Upper lobe of left lung (tissue), 6 donors: Measurements from ENCODE around the gene TIGD2. TPM values are rescaled to one million over a fixed set of nuclear protein-coding genes. Genes with fewer than 3 reads are reported as not detected.
A peak's percentile ranks its signal among the peaks of the same experiment; 100 is the strongest.

ENCODE experiments used
- ATAC-seq, 2 donors: fragments of 200-7000 bp; cut with Tn5 transposase; one replicate each; pipeline ENCODE4 v1.9.1; 2022; ENCODE audit warnings: mild to moderate bottlenecking in 2 of 2, moderate library complexity in 2 of 2; ENCODE audit not compliant: low FRiP score in 2 of 2
- DNase-seq, 2 donors: peaks; one replicate each; pipeline ENCODE4 v3.0.0-alpha.2; 2019 to 2020
- H3K27ac ChIP-seq, 4 donors: fragments of 200-600 bp; sonication (generic); one replicate each; pipeline ENCODE4 v1.5.1; 2016 to 2019
- H3K27me3 ChIP-seq, 4 donors: fragments of 200-600 bp; sonication (generic); one replicate each; pipeline ENCODE4 v1.5.1; 2017 to 2019
- H3K36me3 ChIP-seq, 4 donors: fragments of 200-600 bp; sonication (generic); one replicate each; pipeline ENCODE4 v1.5.1; 2016 to 2019
- H3K4me1 ChIP-seq, 4 donors: fragments of 200-600 bp; sonication (generic); one replicate each; pipeline ENCODE4 v1.5.1; 2018 to 2019
- H3K4me3 ChIP-seq, 4 donors: fragments of 200-600 bp; sonication (generic); one replicate each; pipeline ENCODE4 v1.5.1; 2017 to 2019; ENCODE audit warnings: mild to moderate bottlenecking in 2 of 4, moderate library complexity in 1 of 4
- H3K9me3 ChIP-seq, 4 donors: fragments of 200-600 bp; sonication (generic); one replicate each; pipeline ENCODE4 v1.5.1; 2018 to 2019
- EP300 ChIP-seq, 4 donors: sonication (generic); formaldehyde crosslinking; IDR thresholded peaks; one replicate each; pipeline ENCODE4 v1.5.1; 2017; ENCODE audit warnings: antibody characterized with exemption in 4 of 4, control low read depth in 2 of 4
- POLR2A ChIP-seq, 4 donors: fragments of 450-650 bp; IDR thresholded peaks; one replicate each; pipeline ENCODE4 v1.5.1; 2016 to 2017; ENCODE audit warnings: antibody characterized with exemption in 4 of 4, mild to moderate bottlenecking in 2 of 4
- POLR2AphosphoS5 ChIP-seq, 2 donors: sonication (generic); formaldehyde crosslinking; IDR thresholded peaks; one replicate each; pipeline ENCODE4 v1.5.1; 2017; ENCODE audit warnings: antibody characterized with exemption in 2 of 2
- WGBS, 2 donors: methylation state at CpG; one replicate each; pipeline ENCODE4 v1.1.5; 2017 to 2018; 5-methylcytosine and 5-hydroxymethylcytosine counted together
- total RNA-seq, 6 donors: library from RNA; depleted of rRNA in 4 of 6; stranded (reverse); fragments of >200 nt in 4 of 6; gene quantifications; one replicate each; pipeline versions ENCODE4 v1.1.0 to v1.2.1, GENCODE V29; 2016 to 2021
- TF ChIP-seq, protein P1 (sequence below), 6 experiments: fragments of 450-650 bp in 4 of 6; fragments of 200-600 bp in 2 of 6; sonication (generic) in 2 of 6; IDR thresholded peaks; one replicate each; pipeline ENCODE4 v1.5.1; 2016 to 2019; ENCODE audit warnings: antibody characterized with exemption in 6 of 6
- donor health status: DM: no; HTN: no; CAD: no; lungs with moderate emphysema.
- donor health status: DM: no; HTN: yes; CAD: no; lungs with severe emphysema.

The TIGD2 gene
- total RNA-seq, 6 donors from 2014 or later: 2.6 to 10.5 (median 5.7) TPM

DNA sequence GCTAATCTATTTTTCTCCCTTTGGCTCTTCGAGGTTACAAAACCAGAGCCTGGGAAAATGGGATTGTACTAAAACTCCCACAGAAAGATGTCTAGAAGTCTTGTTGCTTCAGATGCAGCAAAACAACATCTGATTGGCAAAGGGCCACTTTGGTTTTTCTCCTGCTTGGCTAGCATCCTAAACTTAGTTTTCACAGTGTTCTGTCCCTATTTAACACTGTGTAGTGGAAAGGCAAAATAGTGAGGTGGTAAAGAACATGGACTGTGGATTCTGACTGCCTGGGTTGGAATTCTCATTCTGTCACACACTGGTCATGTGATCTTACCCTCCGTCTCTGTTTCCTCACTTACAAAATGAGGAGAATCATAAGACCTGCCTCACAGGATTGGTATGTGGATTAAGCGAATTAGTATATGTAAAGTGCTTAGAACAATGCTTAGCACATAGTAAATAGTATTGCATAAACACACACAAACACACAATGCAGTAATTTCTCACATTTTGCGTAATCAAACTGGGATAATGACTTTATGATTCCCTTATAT lies 23.5 kb downstream of the TIGD2 start:
- no peak overlapping the region for H3K4me3 ChIP-seq
- ATAC-seq: peak in 1 of 2 donors; percentile 29
- 62 to 70% methylated on average over 4 of the region's 4 CpGs for WGBS, 2 donors
- no peaks in the 10 kb centered on the region for H3K9me3 ChIP-seq
- H3K27me3 ChIP-seq: no peaks in the 10 kb centered on the region
- TF ChIP-seq, protein P1, sequence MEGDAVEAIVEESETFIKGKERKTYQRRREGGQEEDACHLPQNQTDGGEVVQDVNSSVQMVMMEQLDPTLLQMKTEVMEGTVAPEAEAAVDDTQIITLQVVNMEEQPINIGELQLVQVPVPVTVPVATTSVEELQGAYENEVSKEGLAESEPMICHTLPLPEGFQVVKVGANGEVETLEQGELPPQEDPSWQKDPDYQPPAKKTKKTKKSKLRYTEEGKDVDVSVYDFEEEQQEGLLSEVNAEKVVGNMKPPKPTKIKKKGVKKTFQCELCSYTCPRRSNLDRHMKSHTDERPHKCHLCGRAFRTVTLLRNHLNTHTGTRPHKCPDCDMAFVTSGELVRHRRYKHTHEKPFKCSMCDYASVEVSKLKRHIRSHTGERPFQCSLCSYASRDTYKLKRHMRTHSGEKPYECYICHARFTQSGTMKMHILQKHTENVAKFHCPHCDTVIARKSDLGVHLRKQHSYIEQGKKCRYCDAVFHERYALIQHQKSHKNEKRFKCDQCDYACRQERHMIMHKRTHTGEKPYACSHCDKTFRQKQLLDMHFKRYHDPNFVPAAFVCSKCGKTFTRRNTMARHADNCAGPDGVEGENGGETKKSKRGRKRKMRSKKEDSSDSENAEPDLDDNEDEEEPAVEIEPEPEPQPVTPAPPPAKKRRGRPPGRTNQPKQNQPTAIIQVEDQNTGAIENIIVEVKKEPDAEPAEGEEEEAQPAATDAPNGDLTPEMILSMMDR (IDR thresholded peaks at IDR 0.05): no peak
- TF ChIP-seq POLR2A (IDR thresholded peaks at IDR 0.05): no peak
- TF ChIP-seq POLR2AphosphoS5 (IDR thresholded peaks at IDR 0.05): no peak
- TF ChIP-seq EP300 (IDR thresholded peaks at IDR 0.05): no peak
- H3K4me1 ChIP-seq: no peaks in the 10 kb centered on the region
- H3K27ac ChIP-seq: no peak overlapping the region
- H3K36me3 ChIP-seq: no peaks in the 10 kb centered on the region
- no peak for DNase-seq

DNA sequence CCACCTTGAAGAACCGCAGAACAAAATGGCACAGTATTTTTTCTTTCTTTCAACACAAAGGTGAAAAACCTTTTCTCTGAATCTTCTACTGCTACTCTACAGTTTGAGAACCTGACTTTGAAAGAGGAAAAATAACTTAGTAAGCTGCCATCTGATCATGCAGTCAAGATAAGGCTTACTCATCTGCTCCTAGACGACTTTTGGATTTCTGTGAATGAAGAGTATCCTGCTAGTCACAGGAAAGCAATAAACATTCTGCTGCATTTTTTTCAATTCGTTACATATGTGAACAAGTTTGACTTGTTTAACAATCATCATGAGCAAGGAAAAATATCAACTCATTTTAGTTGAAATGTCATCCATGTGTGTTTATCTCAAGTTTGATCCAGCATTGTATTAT lies 25.2 kb downstream of the TIGD2 start:
- Histone ChIP-seq H3K27me3 (no peaks in the 10 kb centered on the region), H3K36me3 (no peaks in the 10 kb centered on the region), H3K4me3 (no peak overlapping the region), H3K27ac (no peak overlapping the region), H3K9me3 (no peaks in the 10 kb centered on the region), H3K4me1 (no peaks in the 10 kb centered on the region)
- 61 to 71% methylated on average over 3 of the region's 3 CpGs for WGBS, 2 donors
- ATAC-seq (no peak), DNase-seq (no peak)
- TF ChIP-seq EP300 (IDR thresholded peaks at IDR 0.05): no peak
- no peak for TF ChIP-seq POLR2A (IDR thresholded peaks at IDR 0.05)
- TF ChIP-seq, protein P1 (IDR thresholded peaks at IDR 0.05): no peak
- TF ChIP-seq POLR2AphosphoS5 (IDR thresholded peaks at IDR 0.05): no peak

DNA sequence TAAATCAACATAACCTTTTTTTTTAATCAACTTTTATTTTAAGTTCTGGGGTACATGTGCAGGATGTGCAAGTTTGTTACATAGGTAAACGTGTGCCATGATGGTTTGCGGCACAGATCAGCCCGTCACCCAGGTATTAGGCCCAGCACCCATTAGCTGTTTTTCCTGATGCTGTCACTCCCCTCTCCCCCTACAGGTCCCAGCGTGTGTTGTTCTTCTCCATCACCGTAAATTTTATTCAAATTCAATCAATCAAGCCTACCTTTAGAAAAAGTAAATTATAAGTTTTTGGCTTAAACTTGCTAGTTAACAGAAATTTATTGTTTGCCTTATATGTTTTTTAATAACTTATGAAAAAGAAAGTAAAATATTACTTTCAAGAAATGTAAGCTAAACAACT lies 25.9 kb downstream of the TIGD2 start:
- Histone ChIP-seq H3K4me3 (no peak overlapping the region), H3K36me3 (no peaks in the 10 kb centered on the region), H3K27ac (no peak overlapping the region), H3K9me3 (no peaks in the 10 kb centered on the region), H3K4me1 (no peaks in the 10 kb centered on the region), H3K27me3 (no peaks in the 10 kb centered on the region)
- DNase-seq (no peak), ATAC-seq (no peak)
- WGBS, 2 donors: 96% methylated on average over 5 of the region's 5 CpGs
- TF ChIP-seq, protein P1 (IDR thresholded peaks at IDR 0.05): no peak
- TF ChIP-seq EP300 (IDR thresholded peaks at IDR 0.05) (no peak), POLR2AphosphoS5 (IDR thresholded peaks at IDR 0.05) (no peak), POLR2A (IDR thresholded peaks at IDR 0.05) (no peak)

DNA sequence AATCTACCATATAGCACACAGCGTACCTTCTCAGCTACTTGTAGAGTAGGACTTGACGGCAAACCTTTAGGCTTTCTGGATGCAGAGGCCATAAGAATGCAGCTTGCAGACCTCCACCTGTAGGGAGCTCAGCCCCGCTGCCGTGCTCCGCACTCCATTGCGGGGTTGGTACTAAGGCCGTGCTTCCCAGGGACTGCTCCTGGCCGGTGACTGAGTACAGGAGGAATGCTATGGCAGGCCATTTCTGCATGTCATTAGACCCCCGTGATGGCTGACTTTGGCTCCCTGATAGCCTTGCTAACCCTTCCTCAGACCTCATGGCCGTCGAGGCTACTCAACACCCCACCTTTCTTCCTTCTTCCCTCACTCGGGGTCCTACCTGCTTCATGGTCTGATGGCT lies 26.4 kb downstream of the TIGD2 start:
- no peak for TF ChIP-seq EP300 (IDR thresholded peaks at IDR 0.05)
- TF ChIP-seq, protein P1 (IDR thresholded peaks at IDR 0.05): no peak
- TF ChIP-seq POLR2A (IDR thresholded peaks at IDR 0.05): no peak
- no peak for TF ChIP-seq POLR2AphosphoS5 (IDR thresholded peaks at IDR 0.05)
- H3K27ac ChIP-seq: no peak overlapping the region
- WGBS, 2 donors: 85 to 90% methylated on average over 12 of the region's 12 CpGs
- no peaks in the 10 kb centered on the region for H3K4me1 ChIP-seq
- H3K4me3 ChIP-seq: no peak overlapping the region
- DNase-seq (peak in 1 of 2 donors; percentile 50), ATAC-seq (no peak)
- no peaks in the 10 kb centered on the region for H3K36me3 ChIP-seq
- no peaks in the 10 kb centered on the region for H3K27me3 ChIP-seq
- no peaks in the 10 kb centered on the region for H3K9me3 ChIP-seq

DNA sequence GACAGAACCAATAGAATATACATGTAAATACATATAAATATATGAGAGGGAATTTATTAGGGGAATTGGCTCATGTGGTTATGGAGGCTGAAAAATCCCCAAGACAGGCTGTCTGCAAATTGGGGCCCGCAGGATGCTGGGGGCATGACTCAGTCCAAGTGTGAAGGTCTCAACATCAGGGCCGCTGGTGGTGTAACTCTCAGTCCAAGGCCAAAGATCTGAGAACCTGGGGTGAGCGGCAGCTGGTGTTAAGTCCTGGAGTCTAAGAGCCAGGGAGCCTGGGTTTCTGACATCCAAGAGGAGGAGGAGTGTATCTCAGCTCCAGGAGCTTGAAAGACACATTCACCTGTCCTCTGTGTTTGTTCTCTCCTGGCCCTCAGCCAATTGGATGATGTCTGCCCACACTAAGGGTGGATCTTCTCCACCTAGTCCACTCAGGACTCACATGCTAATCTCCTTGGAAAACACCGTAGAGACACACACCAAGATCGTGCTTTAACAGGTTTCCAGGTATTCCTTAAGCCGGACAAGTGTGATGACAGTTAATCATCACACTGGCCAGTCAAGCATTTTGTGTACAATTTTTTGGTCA lies 28.9 kb downstream of the TIGD2 start:
- no peak overlapping the region for H3K4me3 ChIP-seq
- TF ChIP-seq, protein P1 (IDR thresholded peaks at IDR 0.05): no peak
- TF ChIP-seq POLR2A (IDR thresholded peaks at IDR 0.05) (no peak), EP300 (IDR thresholded peaks at IDR 0.05) (no peak), POLR2AphosphoS5 (IDR thresholded peaks at IDR 0.05) (no peak)
- no peaks in the 10 kb centered on the region for H3K9me3 ChIP-seq
- H3K36me3 ChIP-seq: no peaks in the 10 kb centered on the region
- H3K4me1 ChIP-seq: no peaks in the 10 kb centered on the region
- no peaks in the 10 kb centered on the region for H3K27me3 ChIP-seq
- no peak overlapping the region for H3K27ac ChIP-seq
- WGBS, 2 donors: 89 to 95% methylated on average over 6 of the region's 6 CpGs
- DNase-seq (no peak), ATAC-seq (no peak)
